Activated T-cell treated with anti-CD3 and anti-CD28 coated beads for 1 hour (primary cell): ENCODE measurements around the gene KRT28.
"Not testable (repeated sequence)": the region's sequence is repeated elsewhere in the genome, so short reads cannot be mapped to it uniquely, and the experiment has no call there.

Experiments used
- DNase-seq: peaks from one replicate; pipeline ENCODE4 v3.0.0-alpha.2; 2020; ENCODE audit warnings: low read depth

Gene KRT28

DNA sequence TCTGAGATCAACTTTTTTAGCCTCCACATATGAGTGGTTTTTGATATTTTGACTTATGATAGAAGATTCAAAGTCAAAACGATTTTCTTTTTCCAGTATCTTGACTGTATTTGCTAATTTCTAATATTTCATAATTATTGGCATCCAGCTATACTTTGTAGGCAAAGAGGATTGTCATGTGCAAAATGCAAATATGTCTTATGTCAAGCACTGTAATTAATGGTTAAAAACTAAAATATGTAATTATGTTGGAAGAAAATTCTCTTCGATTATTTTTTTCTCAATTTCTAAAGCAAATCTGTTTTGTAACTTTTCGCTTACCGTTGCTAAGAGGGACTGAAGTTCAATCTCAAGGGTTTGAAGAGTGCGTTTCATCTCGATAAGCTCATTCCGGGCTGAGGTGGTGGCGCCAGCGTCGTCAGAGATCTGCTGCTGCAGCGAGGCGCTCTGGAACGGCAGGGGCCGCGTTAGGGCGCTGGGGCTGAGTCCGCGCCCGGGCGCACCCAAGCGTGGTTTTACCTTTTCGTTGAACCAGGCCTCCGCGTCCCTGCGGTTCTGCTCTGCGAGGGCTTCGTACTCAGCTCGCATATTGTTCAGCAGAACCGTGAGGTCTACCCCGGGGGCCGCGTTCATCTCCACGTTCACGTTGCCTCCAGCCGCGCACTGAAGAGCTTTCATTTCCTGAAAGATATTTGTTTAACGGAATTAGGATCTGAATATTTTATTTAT, 20.4 kb downstream of the KRT28 start:
- peak; percentile 4 for DNase-seq

GRCh38 chr17:40778461-40778860, 21.3 kb downstream of the KRT28 start:
- DNase-seq: no peak

- no peak for DNase-seq
Measured at GRCh38 chr17:40777971-40778370, 21.8 kb downstream of the KRT28 start.

DNA sequence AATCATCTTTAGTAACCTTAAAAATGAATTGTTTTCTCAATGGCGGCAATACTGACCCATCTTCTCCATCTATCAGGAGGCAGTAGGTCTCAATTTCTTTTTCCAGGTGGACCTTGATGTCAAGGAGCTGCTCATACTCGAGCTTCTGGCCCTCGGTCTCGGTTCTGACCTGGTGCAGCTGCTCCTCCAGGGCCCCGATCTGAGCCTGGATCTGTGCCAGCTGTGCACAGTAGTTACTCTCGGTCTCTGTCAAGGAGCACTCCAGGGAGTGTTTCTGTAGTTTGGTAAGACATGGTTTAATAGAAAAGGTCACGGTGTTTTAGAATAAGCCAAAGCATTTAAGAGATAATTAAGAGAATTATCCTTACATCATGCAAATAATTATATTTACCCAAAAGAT, 22.3 kb downstream of the KRT28 start:
- no peak for DNase-seq

- DNase-seq: no peak
Measured at GRCh38 chr17:40775945-40776344, 23.8 kb downstream of the KRT28 start.

- DNase-seq: no peak
Measured at GRCh38 chr17:40772101-40772500, 27.7 kb downstream of the KRT28 start, which contains the start of gene KRT26. Gene KRT26 (minus strand): TSS chr17:40772201. CDS start chr17:40772113, 88 bp downstream.

- DNase-seq: no peak
Measured at GRCh38 chr17:40765657-40766056, 34.1 kb downstream of the KRT28 start.

GRCh38 chr17:40763752-40764151, 36.0 kb downstream of the KRT28 start:
- no peak for DNase-seq

DNA sequence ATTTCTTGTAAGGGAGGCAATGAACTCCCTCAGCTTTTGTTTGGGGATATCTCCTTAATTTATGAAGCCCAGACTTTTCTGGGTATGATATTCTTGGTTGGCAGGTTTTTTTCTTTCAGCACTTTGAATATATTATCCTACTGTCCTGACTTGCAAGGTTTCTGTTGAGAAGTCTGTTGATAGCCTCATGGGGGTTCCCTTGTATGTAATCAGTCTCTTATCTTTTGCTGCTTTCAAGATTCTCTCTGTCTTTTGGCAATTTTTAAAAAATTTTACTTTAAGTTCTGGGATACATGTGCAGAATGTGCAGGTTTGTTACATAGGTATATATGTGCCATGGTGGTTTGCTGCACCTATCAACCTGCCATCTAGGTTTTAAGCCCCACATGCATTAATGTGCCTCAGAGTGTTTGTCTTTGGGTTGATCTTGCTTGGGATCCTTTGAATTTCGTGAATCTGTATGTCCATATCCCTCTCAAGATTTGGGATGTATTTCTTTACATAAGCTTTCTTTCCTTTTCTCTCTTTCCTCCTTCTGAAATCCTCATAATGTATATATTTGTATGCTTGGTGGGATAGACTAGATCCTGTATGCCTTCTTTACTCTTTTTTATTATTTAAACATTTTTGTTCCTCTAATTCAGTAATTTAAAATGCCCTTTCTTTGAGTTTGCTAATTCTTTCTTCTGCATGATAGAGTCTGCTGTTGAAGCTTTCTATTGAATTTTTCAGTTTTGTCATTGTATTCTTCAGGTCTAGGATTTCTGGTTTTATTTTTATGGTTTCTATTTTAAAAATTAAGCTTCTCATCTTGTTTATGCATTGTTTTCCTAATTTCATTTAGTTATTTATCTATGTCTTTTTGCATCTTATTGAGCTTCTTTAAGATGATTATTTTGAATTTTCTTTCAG, 39.4 kb downstream of the KRT28 start:
- no peak for DNase-seq

- DNase-seq: no peak
Measured at GRCh38 chr17:40755231-40755630, 44.5 kb downstream of the KRT28 start, which contains the start of gene KRT25. Gene KRT25 (minus strand): TSS chr17:40755331. CDS start chr17:40755271, 60 bp downstream.

- no peak for DNase-seq
Measured at GRCh38 chr17:40753804-40754203, 46.0 kb downstream of the KRT28 start.

GRCh38 chr17:40751065-40751464, 48.7 kb downstream of the KRT28 start:
- DNase-seq: no peak

GRCh38 chr17:40750391-40750790, 49.4 kb downstream of the KRT28 start:
- no peak for DNase-seq

DNA sequence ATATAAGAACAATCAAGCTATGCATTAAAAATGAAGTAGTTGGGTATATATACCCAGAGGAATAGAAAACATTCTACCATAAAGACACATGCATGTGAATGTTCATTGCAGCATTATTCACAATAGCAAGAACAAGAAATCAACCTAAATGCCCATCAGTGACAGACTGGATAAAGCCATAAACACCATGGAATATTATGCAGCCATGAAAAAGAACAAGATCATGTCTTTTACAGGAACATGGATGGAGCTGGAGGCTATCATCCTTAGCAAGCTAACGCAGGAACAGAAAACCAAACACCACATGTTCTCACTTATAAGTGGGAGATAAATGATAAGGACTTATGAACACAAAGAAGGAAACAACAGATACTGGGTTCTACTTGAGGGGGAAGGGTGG, 51.1 kb downstream of the KRT28 start:
- not testable (repeated sequence) for DNase-seq
